Activated naive CD4-positive, alpha-beta T cell treated with anti-CD3 and anti-CD28 coated beads, Interleukin-2, amount 10 ng/mL, durations not matched to agents 7 days and 5 days (primary cell): ENCODE results near the gene KCNH6.

Experiments used
- CTCF ChIA-PET: fragments of 350-600 bp; sonication (Branson Sonifier 250); formaldehyde crosslinking; loops from one replicate; lab custom pipeline; 2021; ENCODE audit warnings: antibody characterized with exemption; lab: Charles Lee
- DNase-seq: peaks from one replicate; pipeline ENCODE4 v3.0.0-alpha.2; 2020
- H3K27ac Mint-ChIP-seq: one replicate; pipeline ENCODE4 v1.8.0; 2021; ENCODE audit warnings: mild to moderate bottlenecking, moderate library complexity, mixed read lengths
- H3K27me3 Mint-ChIP-seq: one replicate; pipeline ENCODE4 v1.8.0; 2021; ENCODE audit warnings: mild to moderate bottlenecking, mixed read lengths
- H3K36me3 Mint-ChIP-seq: one replicate; pipeline ENCODE4 v1.8.0; 2021; ENCODE audit warnings: mixed read lengths
- H3K4me1 Mint-ChIP-seq: one replicate; pipeline ENCODE4 v1.8.0; 2021; ENCODE audit warnings: mixed read lengths
- H3K4me3 Mint-ChIP-seq: one replicate; pipeline ENCODE4 v1.8.0; 2021; ENCODE audit warnings: mild to moderate bottlenecking, moderate library complexity, mixed read lengths
- H3K9me3 Mint-ChIP-seq: one replicate; pipeline ENCODE4 v1.8.0; 2021; ENCODE audit warnings: mixed read lengths

KCNH6 gene

GRCh38 chr17:63511331-63511730 lies 11.8 kb upstream of the KCNH6 start:
- Mint-ChIP-seq H3K9me3 (no peaks in the 10 kb centered on the region), H3K4me1 (no peaks in the 10 kb centered on the region), H3K36me3 (no peaks in the 10 kb centered on the region), H3K27ac (no peak overlapping the region), H3K27me3 (peaks cover 33% of the 10 kb centered on the region), H3K4me3 (no peak overlapping the region)
- CTCF ChIA-PET = no interaction called here
- no peak for DNase-seq

GRCh38 chr17:63512388-63512787 lies 10.8 kb upstream of the KCNH6 start:
- Mint-ChIP-seq H3K36me3 (no peaks in the 10 kb centered on the region), H3K27ac (no peak overlapping the region), H3K9me3 (no peaks in the 10 kb centered on the region), H3K27me3 (peaks cover 31% of the 10 kb centered on the region), H3K4me1 (no peaks in the 10 kb centered on the region), H3K4me3 (no peak overlapping the region)
- no peak for DNase-seq
- CTCF ChIA-PET = no interaction called here

- H3K4me1 Mint-ChIP-seq = no peaks in the 10 kb centered on the region
- H3K4me3 Mint-ChIP-seq = no peak overlapping the region
- H3K9me3 Mint-ChIP-seq = no peaks in the 10 kb centered on the region
- no peak for DNase-seq
- no peak overlapping the region for H3K27ac Mint-ChIP-seq
- CTCF ChIA-PET = no interaction called here
- peaks cover 28% of the 10 kb centered on the region for H3K27me3 Mint-ChIP-seq
- H3K36me3 Mint-ChIP-seq = no peaks in the 10 kb centered on the region
Observed at GRCh38 chr17:63512896-63513644, 10.1 kb upstream of the KCNH6 start.

- DNase-seq = no peak
- Mint-ChIP-seq H3K27me3 (peaks cover 37% of the 10 kb centered on the region), H3K27ac (no peak overlapping the region), H3K4me1 (no peaks in the 10 kb centered on the region), H3K9me3 (no peaks in the 10 kb centered on the region), H3K4me3 (no peak overlapping the region), H3K36me3 (no peaks in the 10 kb centered on the region)
- CTCF ChIA-PET = interaction anchor here (0.6 kb wide), 1 partner anchor 16 kb away, joined by 3 read pairs; no protein-coding TSS in a partner anchor
Observed at GRCh38 chr17:63514477-63514876, 8.7 kb upstream of the KCNH6 start.

- no peak for DNase-seq
- Mint-ChIP-seq H3K4me3 (no peak overlapping the region), H3K36me3 (no peaks in the 10 kb centered on the region), H3K9me3 (no peaks in the 10 kb centered on the region), H3K27ac (no peak overlapping the region), H3K27me3 (peaks cover 41% of the 10 kb centered on the region), H3K4me1 (no peaks in the 10 kb centered on the region)
- CTCF ChIA-PET = interaction anchor here (0.6 kb wide), 1 partner anchor 16 kb away, joined by 3 read pairs; no protein-coding TSS in a partner anchor
Observed at GRCh38 chr17:63514974-63515373, 8.2 kb upstream of the KCNH6 start.

GRCh38 chr17:63515426-63515825 lies 7.7 kb upstream of the KCNH6 start:
- no peaks in the 10 kb centered on the region for H3K9me3 Mint-ChIP-seq
- CTCF ChIA-PET = no interaction called here

GRCh38 chr17:63516910-63517824 lies 6.0 kb upstream of the KCNH6 start:
- CTCF ChIA-PET = no interaction called here
- H3K27me3 Mint-ChIP-seq = peaks cover 49% of the 10 kb centered on the region
- no peaks in the 10 kb centered on the region for H3K9me3 Mint-ChIP-seq
- H3K27ac Mint-ChIP-seq = no peak overlapping the region
- no peaks in the 10 kb centered on the region for H3K36me3 Mint-ChIP-seq
- no peak overlapping the region for H3K4me3 Mint-ChIP-seq
- H3K4me1 Mint-ChIP-seq = no peaks in the 10 kb centered on the region
- DNase-seq = no peak

More at GRCh38 chr17:63515426-63515825, 7.7 kb upstream of the KCNH6 start:
- Mint-ChIP-seq H3K27ac (no peak overlapping the region), H3K36me3 (no peaks in the 10 kb centered on the region), H3K27me3 (peaks cover 42% of the 10 kb centered on the region), H3K4me3 (no peak overlapping the region), H3K4me1 (no peaks in the 10 kb centered on the region)
- no peak for DNase-seq

- Mint-ChIP-seq H3K27me3 (peaks cover 48% of the 10 kb centered on the region), H3K4me1 (no peaks in the 10 kb centered on the region), H3K9me3 (no peaks in the 10 kb centered on the region), H3K36me3 (no peaks in the 10 kb centered on the region), H3K27ac (no peak overlapping the region), H3K4me3 (no peak overlapping the region)
- no peak for DNase-seq
- CTCF ChIA-PET = no interaction called here
Observed at GRCh38 chr17:63517825-63518534, 5.2 kb upstream of the KCNH6 start.

- Mint-ChIP-seq H3K27me3 (peaks cover 51% of the 10 kb centered on the region), H3K9me3 (no peaks in the 10 kb centered on the region), H3K36me3 (no peaks in the 10 kb centered on the region), H3K27ac (no peak overlapping the region), H3K4me3 (no peak overlapping the region), H3K4me1 (peaks cover 5% of the 10 kb centered on the region)
- CTCF ChIA-PET = no interaction called here
- no peak for DNase-seq
Observed at GRCh38 chr17:63519116-63519881, 3.9 kb upstream of the KCNH6 start.

- no peaks in the 10 kb centered on the region for H3K9me3 Mint-ChIP-seq
- H3K27ac Mint-ChIP-seq = no peak overlapping the region
- no peak for DNase-seq
- peaks cover 54% of the 10 kb centered on the region for H3K27me3 Mint-ChIP-seq
- CTCF ChIA-PET = no interaction called here
- peaks cover 5% of the 10 kb centered on the region for H3K4me1 Mint-ChIP-seq
- H3K4me3 Mint-ChIP-seq = no peak overlapping the region
- no peaks in the 10 kb centered on the region for H3K36me3 Mint-ChIP-seq
Observed at GRCh38 chr17:63519972-63520882, 2.9 kb upstream of the KCNH6 start.

GRCh38 chr17:63524051-63524450 lies 893 bp downstream of the KCNH6 start:
- CTCF ChIA-PET = no interaction called here
- no peak for DNase-seq
- Mint-ChIP-seq H3K4me1 (peaks cover 5% of the 10 kb centered on the region), H3K27ac (no peak overlapping the region), H3K27me3 (peaks cover 62% of the 10 kb centered on the region), H3K9me3 (no peaks in the 10 kb centered on the region), H3K36me3 (no peaks in the 10 kb centered on the region), H3K4me3 (no peak overlapping the region)

- no peak overlapping the region for H3K27ac Mint-ChIP-seq
- no peaks in the 10 kb centered on the region for H3K9me3 Mint-ChIP-seq
- H3K27me3 Mint-ChIP-seq = peaks cover 54% of the 10 kb centered on the region
- no peaks in the 10 kb centered on the region for H3K36me3 Mint-ChIP-seq
- CTCF ChIA-PET = no interaction called here
- DNase-seq = no peak
- H3K4me1 Mint-ChIP-seq = peaks cover 5% of the 10 kb centered on the region
- no peak overlapping the region for H3K4me3 Mint-ChIP-seq
Observed at GRCh38 chr17:63525190-63525946, 2.2 kb downstream of the KCNH6 start.
